Measurements from ENCODE around the gene ASPHD1.
A peak's percentile ranks its signal among the peaks of the same experiment; 100 is the strongest.
"Not testable (repeated sequence)": the region's sequence is repeated elsewhere in the genome, so short reads cannot be mapped to it uniquely, and the experiment has no call there.

Gene ASPHD1

GRCh38 chr16:29878172-29878571 lies 22.1 kb upstream of the ASPHD1 start:
- no peak for DNase-seq

- DNase-seq = no peak
Measured at GRCh38 chr16:29881050-29881449, 19.2 kb upstream of the ASPHD1 start.

- DNase-seq = no peak
Measured at GRCh38 chr16:29883987-29884386, 16.3 kb upstream of the ASPHD1 start.

- not testable (repeated sequence) for DNase-seq
Measured at GRCh38 chr16:29889372-29889771, 10.9 kb upstream of the ASPHD1 start.

- DNase-seq = no peak
Measured at GRCh38 chr16:29891525-29892457, 8.5 kb upstream of the ASPHD1 start.

- DNase-seq = no peak
Measured at GRCh38 chr16:29892458-29892813, 7.9 kb upstream of the ASPHD1 start.

- DNase-seq = no peak
Measured at GRCh38 chr16:29893553-29893952, 6.7 kb upstream of the ASPHD1 start.

- DNase-seq = no peak
Measured at GRCh38 chr16:29894352-29894751, 5.9 kb upstream of the ASPHD1 start.

GRCh38 chr16:29896841-29897240 lies 3.4 kb upstream of the ASPHD1 start:
- no peak for DNase-seq

- no peak for DNase-seq
Measured at GRCh38 chr16:29897333-29897732, 3.0 kb upstream of the ASPHD1 start.

- no peak for DNase-seq
Measured at GRCh38 chr16:29898135-29898803, 2.0 kb upstream of the ASPHD1 start.

GRCh38 chr16:29898804-29899515 lies 1.3 kb upstream of the ASPHD1 start:
- DNase-seq = no peak

- DNase-seq = peak; percentile 90
Measured at GRCh38 chr16:29899516-29900101, 679 bp upstream of the ASPHD1 start, which contains the start of gene SEZ6L2. TSS of gene SEZ6L2 (minus strand) at chr16:29899550. CDS start at chr16:29899019, 531 bp downstream.

- no peak for DNase-seq
Measured at GRCh38 chr16:29900888-29901606, 759 bp downstream of the ASPHD1 start.

- DNase-seq = no peak
Measured at GRCh38 chr16:29901607-29901945, 1.3 kb downstream of the ASPHD1 start.

- DNase-seq = no peak
Measured at GRCh38 chr16:29903590-29903989, 3.3 kb downstream of the ASPHD1 start.

GRCh38 chr16:29904947-29905346 lies 4.7 kb downstream of the ASPHD1 start:
- DNase-seq = no peak

GRCh38 chr16:29905668-29906067 lies 5.4 kb downstream of the ASPHD1 start:
- DNase-seq = no peak

GRCh38 chr16:29906520-29907244 lies 6.4 kb downstream of the ASPHD1 start:
- DNase-seq = no peak

- DNase-seq = no peak
Measured at GRCh38 chr16:29907973-29908372, 7.7 kb downstream of the ASPHD1 start.

- no peak for DNase-seq
Measured at GRCh38 chr16:29908719-29909220, 8.5 kb downstream of the ASPHD1 start.

- no peak for DNase-seq
Measured at GRCh38 chr16:29909391-29909790, 9.1 kb downstream of the ASPHD1 start.
